HG03066 (cell line): ENCODE data around the gene SLC24A2.

Experiments
- ATAC-seq: cut with Tn5 transposase; IDR thresholded peaks from one replicate; pipeline ENCODE4 v1.9.1; 2021; ENCODE audit warnings: low read depth; ENCODE audit not compliant: unreplicated experiment

The SLC24A2 gene

DNA sequence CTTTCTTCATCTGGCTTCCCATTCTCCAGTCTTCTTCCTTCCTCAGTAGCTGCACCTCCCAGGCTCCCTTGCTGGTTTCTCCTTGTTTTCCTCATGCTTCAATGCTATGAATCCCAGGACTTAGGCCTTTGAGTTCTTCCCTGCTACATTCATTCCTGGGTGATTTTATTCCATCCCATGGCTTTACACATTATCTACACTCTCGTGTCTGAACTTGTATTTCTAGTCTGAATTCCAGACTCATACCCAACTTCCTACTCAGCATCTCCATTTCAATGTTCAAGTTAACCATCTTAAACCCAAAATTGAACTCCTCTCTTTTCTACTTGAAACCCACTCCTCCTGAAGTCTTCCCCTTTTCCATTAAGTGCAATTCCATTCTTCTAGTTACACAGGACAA is 20.0 kb downstream of the SLC24A2 start:
- ATAC-seq = no peak

- ATAC-seq = no peak
Observed at GRCh38 chr9:19759066-19759465, 29.8 kb downstream of the SLC24A2 start.

GRCh38 chr9:19757745-19758144 is 31.1 kb downstream of the SLC24A2 start:
- ATAC-seq = no peak

DNA sequence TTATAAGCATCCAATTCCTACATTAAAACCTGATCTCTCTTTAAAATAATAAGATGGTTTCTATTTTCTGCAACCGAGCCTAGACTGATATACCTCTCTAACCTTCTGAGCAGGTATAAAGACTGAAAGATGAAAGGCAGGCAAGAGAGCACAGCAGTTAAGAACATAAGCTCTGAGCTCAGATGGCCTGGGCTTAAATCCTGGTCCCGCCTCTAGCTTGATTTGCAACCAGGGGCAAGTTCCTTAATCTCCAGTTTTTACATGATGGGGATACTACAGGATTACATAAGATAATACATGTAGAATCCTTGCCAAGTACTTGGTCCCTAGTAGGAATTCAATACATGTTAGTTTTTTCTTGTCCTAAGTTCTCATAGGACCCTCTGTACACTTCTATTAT is 33.9 kb downstream of the SLC24A2 start:
- ATAC-seq = no peak

DNA sequence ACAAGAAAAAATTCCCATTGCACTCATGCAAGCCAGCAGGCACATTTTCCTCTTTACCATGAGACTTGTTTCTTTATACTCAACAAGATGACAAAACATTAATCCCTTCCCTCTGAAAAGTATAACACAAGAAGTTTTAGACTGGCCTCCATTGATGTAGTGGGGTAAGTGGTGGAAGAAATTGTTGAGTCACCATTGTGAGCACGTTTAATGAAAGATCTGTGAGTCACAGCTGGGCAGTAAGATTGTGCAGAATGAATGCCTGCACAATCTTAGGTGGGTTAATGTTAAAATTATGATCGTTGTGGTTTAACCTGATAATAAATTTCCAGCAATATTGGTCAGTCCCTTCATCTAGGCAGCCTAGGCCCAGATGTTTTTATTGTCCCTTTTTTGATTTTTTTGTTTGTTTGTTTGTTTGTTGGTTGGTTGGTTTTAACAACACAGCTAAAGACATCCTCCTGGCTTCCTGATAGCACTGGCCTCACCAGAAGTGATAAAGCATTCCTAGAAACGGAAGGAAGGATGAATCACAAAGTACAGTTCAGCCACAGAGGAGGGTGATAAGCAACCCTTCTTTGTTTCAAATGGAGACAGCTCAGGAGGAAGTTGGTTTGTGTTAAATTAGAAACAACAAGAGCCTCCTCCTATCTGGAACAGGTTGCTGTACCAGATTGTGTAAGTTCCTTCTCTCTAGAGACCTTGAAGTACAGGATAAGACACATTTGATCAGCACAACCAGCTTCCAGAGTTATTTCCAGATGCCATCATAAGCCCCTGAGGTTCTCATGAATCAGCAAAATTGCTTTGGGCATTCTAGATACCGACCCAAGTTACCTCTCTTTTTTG is 40.3 kb downstream of the SLC24A2 start:
- ATAC-seq = no peak

GRCh38 chr9:19746223-19746622 is 42.6 kb downstream of the SLC24A2 start:
- no peak for ATAC-seq

DNA sequence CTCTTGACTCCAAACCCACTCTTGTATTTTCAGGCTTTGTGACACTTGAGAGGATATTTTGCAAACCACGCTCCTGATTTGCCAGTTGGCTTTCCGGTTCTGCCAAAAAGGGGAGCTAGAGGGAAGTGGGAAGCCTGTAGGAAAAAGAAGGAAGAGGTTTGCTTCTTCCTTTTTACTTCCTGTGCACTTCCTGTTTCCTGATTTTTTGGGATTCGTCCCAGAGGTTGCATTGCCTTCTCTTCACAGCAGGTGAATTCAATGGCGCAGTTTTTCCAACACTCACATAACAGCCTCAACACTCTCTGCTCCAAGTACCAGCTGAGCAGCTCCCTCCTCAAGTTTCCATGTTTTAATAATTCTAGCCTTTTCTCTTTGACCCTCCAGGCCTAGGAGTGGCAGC is 47.7 kb downstream of the SLC24A2 start:
- no peak for ATAC-seq
